ENCODE data around the gene SLC29A3. TPM values are rescaled to one million over a fixed set of nuclear protein-coding genes. Genes with fewer than 3 reads are reported as not detected.
"Not testable (repeated sequence)": the region's sequence is repeated elsewhere in the genome, so short reads cannot be mapped to it uniquely, and the experiment has no call there.

SLC29A3 gene
- total RNA-seq, 2 experiments from 2014 or later = 2.3 to 2.5 TPM

- Histone ChIP-seq H3K9me3 (ENCODE audit: control insufficient read depth in 1 of 2, insufficient read depth in 1 of 2, low read length in 2 of 2) (no peaks in the 10 kb centered on the region), H3K36me3 (ENCODE audit: insufficient read depth, low read length) (peaks cover 18% of the 10 kb centered on the region), H3K4me3 (ENCODE audit: low read length) (no peak overlapping the region), H3K27ac (ENCODE audit: low read depth in 1 of 2, low read length in 2 of 2) (no peak overlapping the region), H3K27me3 (ENCODE audit: control insufficient read depth in 1 of 2, insufficient read depth in 2 of 2, low read length in 2 of 2) (no peaks in the 10 kb centered on the region), H3K4me1 (ENCODE audit: insufficient read depth, low read length) (no peaks in the 10 kb centered on the region)
- CTCF ChIA-PET = no interaction called here
- Mint-ChIP-seq H3K4me3 (no peak overlapping the region), H3K4me1 (ENCODE audit: low read depth) (no peaks in the 10 kb centered on the region), H3K27me3 (no peaks in the 10 kb centered on the region), H3K36me3 (ENCODE audit: low read depth) (peaks cover 78% of the 10 kb centered on the region), H3K9me3 (no peaks in the 10 kb centered on the region), H3K27ac (no peak overlapping the region)
- POLR2A ChIA-PET = no interaction called here
- intact Hi-C loops (cut with DNase I, micrococcal nuclease) = no loop called here
- TF ChIP-seq CTCF (IDR thresholded peaks at IDR 0.05) = no peak
- no peak for DNase-seq
- no peak for ATAC-seq (ENCODE audit: poor library complexity)
Observed at GRCh38 chr10:71358277-71358676, 39.2 kb downstream of the SLC29A3 start.

GRCh38 chr10:71358906-71359305 is 39.8 kb downstream of the SLC29A3 start:
- H3K27ac ChIP-seq (ENCODE audit: low read depth in 1 of 2, low read length in 2 of 2); DNase-seq; H3K27me3 ChIP-seq (ENCODE audit: control insufficient read depth in 1 of 2, insufficient read depth in 2 of 2, low read length in 2 of 2); H3K4me3 Mint-ChIP-seq; POLR2A ChIA-PET; H3K27ac Mint-ChIP-seq; H3K4me1 Mint-ChIP-seq (ENCODE audit: low read depth); ATAC-seq (ENCODE audit: poor library complexity); intact Hi-C loops (cut with DNase I, micrococcal nuclease); H3K9me3 Mint-ChIP-seq; H3K9me3 ChIP-seq (ENCODE audit: control insufficient read depth in 1 of 2, insufficient read depth in 1 of 2, low read length in 2 of 2); H3K27me3 Mint-ChIP-seq; CTCF ChIA-PET; H3K4me1 ChIP-seq (ENCODE audit: insufficient read depth, low read length); H3K4me3 ChIP-seq (ENCODE audit: low read length): not testable (repeated sequence)
- H3K36me3 Mint-ChIP-seq (ENCODE audit: low read depth) = peaks cover 72% of the 10 kb centered on the region
- peaks cover 18% of the 10 kb centered on the region for H3K36me3 ChIP-seq (ENCODE audit: insufficient read depth, low read length)

- Mint-ChIP-seq H3K4me1 (ENCODE audit: low read depth) (no peaks in the 10 kb centered on the region), H3K27me3 (no peaks in the 10 kb centered on the region), H3K9me3 (no peaks in the 10 kb centered on the region), H3K4me3 (no peak overlapping the region), H3K36me3 (ENCODE audit: low read depth) (peaks cover 70% of the 10 kb centered on the region), H3K27ac (no peak overlapping the region)
- intact Hi-C loops (cut with DNase I, micrococcal nuclease) = no loop called here
- H3K4me1 ChIP-seq (ENCODE audit: insufficient read depth, low read length) = no peaks in the 10 kb centered on the region
- peaks cover 18% of the 10 kb centered on the region for H3K36me3 ChIP-seq (ENCODE audit: insufficient read depth, low read length)
- H3K27ac ChIP-seq (ENCODE audit: low read depth in 1 of 2, low read length in 2 of 2) = no peak overlapping the region
- ChIA-PET POLR2A (no interaction called here), CTCF (no interaction called here)
- peak in 2 of 14 experiments; percentile 53 to 55 for DNase-seq
- TF ChIP-seq CTCF (IDR thresholded peaks at IDR 0.05) = no peak
- H3K27me3 ChIP-seq (ENCODE audit: control insufficient read depth in 1 of 2, insufficient read depth in 2 of 2, low read length in 2 of 2) = no peaks in the 10 kb centered on the region
- no peak overlapping the region for H3K4me3 ChIP-seq (ENCODE audit: low read length)
- no peaks in the 10 kb centered on the region for H3K9me3 ChIP-seq (ENCODE audit: control insufficient read depth in 1 of 2, insufficient read depth in 1 of 2, low read length in 2 of 2)
- ATAC-seq (ENCODE audit: poor library complexity) = no peak
Observed at GRCh38 chr10:71359364-71360046, 40.4 kb downstream of the SLC29A3 start.

GRCh38 chr10:71360735-71361134 is 41.7 kb downstream of the SLC29A3 start:
- no peak for DNase-seq
- TF ChIP-seq CTCF (IDR thresholded peaks at IDR 0.05) = no peak
- H3K27ac ChIP-seq (ENCODE audit: low read depth in 1 of 2, low read length in 2 of 2) = no peak overlapping the region
- H3K36me3 ChIP-seq (ENCODE audit: insufficient read depth, low read length) = peaks cover 18% of the 10 kb centered on the region
- no peaks in the 10 kb centered on the region for H3K27me3 ChIP-seq (ENCODE audit: control insufficient read depth in 1 of 2, insufficient read depth in 2 of 2, low read length in 2 of 2)
- peaks cover 61% of the 10 kb centered on the region for H3K36me3 Mint-ChIP-seq (ENCODE audit: low read depth)
- POLR2A ChIA-PET = no interaction called here
- ATAC-seq (ENCODE audit: poor library complexity) = no peak
- H3K27ac Mint-ChIP-seq = no peak overlapping the region
- CTCF ChIA-PET = no interaction called here
- no peak overlapping the region for H3K4me3 Mint-ChIP-seq
- intact Hi-C loops (cut with DNase I, micrococcal nuclease) = no loop called here
- no peaks in the 10 kb centered on the region for H3K27me3 Mint-ChIP-seq
- H3K9me3 ChIP-seq (ENCODE audit: control insufficient read depth in 1 of 2, insufficient read depth in 1 of 2, low read length in 2 of 2) = no peaks in the 10 kb centered on the region
- H3K4me1 ChIP-seq (ENCODE audit: insufficient read depth, low read length) = no peaks in the 10 kb centered on the region
- H3K9me3 Mint-ChIP-seq = no peaks in the 10 kb centered on the region
- no peak overlapping the region for H3K4me3 ChIP-seq (ENCODE audit: low read length)
- no peaks in the 10 kb centered on the region for H3K4me1 Mint-ChIP-seq (ENCODE audit: low read depth)
